Hematopoietic multipotent progenitor cell treated with erythropoietin and hydrocortisone succinate and interleukin-3 and kit ligand, for 15 days (in vitro differentiated cells): Measurements from ENCODE around the gene UBFD1.
"Not testable (repeated sequence)": the region's sequence is repeated elsewhere in the genome, so short reads cannot be mapped to it uniquely, and the experiment has no call there.

Experiments used
- DNase-seq: peaks from one replicate; pipeline ENCODE4 v3.0.0-alpha.2; 2015; ENCODE audit warnings: low spot score

The UBFD1 gene

DNA sequence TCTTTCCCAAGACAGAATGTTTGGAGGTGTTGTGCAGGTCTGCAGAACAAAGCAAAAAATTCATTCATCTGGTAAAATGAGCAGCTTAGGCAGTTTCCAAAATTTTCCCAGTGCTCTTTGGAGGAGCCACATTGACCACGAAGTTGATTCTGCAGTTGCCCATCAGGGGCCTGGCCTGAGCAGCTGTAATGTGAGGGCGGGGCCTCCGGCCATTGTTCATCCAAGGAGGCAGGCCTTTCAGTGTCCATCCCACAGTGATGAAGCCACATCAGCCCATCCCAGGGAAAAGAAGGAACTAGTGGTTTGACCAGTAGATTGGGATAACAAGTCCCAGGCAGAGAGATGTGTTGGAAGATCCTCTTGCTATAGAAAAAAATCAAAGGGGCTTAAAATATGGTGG is 10.1 kb downstream of the UBFD1 start:
- DNase-seq, result no peak

DNA sequence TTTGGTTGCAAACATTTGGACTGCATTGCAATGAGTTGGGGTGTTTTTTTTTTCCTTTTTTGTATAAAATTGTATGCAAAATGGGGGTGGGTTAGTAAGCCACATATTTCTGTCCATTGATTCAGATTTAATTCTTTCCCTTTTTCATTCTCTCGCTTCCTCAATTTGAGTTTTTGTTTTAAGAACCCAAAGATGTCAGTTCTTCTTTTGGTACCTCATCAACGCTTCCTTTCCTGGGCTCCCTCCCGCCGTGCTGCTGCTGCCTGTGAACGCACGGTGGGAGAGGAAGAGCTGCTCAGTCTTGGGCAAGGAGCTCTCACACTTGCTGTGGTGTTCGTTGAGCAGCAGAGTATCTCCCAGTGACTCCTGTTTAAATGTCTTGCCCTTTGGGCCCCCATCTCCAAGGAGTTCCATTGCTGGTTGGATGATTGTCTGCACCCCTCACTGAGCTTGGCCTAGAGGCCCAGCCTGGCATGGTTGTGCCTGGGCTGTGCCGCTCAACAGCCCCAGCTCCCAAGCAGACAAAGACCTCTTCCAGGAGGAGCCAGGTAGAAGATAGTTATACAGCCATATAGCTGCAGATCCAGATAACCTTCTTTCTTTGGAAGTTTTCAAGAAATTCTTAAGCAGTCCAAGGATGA is 13.6 kb downstream of the UBFD1 start:
- DNase-seq, result no peak

DNA sequence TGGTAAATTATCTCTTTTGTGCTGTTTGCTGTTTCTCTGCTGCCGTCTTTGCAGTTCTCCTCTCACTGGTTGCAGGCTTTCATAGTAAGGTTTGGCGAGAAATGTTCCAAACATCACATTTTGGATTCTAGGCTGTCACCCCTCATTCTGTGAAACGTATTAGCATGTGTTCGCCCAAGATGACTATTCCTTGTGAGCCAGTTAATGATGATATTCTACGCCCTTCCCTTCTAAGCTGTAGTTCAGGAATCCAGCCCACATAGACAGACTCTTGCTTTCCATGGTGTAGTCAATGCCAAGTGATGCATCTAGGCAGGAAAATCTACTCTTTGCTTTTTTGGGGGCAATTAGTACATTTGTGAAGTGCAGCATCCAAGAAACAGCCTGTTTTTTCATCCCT is 14.4 kb downstream of the UBFD1 start:
- DNase-seq, result no peak

DNA sequence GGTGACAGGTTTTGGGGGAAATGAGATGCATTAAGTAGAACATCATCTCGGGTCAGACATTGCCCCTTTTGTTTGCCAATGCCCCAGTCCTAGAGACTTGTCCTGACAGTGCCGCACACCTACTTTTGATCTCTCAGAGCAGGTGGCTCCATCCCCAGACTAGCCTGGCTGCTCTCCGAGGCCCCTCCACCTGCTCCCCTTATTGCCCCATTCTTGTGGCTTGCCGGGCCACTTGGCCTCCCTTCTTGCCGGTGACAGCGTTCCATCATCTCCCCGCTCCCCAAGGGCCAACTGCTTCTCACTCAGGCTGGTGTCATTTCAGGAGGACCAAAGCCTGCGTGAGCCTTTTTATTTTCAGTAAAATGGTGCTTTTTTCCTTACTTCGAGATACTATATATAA is 14.9 kb downstream of the UBFD1 start:
- DNase-seq, result no peak

DNA sequence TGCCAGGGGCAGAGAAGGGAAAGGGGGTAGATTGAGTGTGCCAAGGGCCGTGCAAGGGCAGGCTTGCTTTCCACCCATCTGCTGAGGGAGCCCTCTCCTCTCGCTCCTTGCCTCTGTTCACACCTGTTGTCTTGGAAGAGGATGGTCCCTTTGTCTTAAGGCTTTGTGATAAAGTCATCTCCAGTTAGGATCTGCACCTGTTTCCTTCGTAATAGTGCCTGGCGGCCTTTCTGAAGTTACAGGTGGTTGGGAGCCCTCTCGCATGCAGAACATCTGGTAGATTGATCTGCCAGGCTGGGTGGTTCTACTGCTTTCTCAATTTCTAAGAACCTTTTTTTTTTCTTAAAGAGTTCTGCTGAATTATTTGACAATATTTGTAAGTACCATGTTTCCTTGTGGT is 16.3 kb downstream of the UBFD1 start:
- DNase-seq, result no peak

DNA sequence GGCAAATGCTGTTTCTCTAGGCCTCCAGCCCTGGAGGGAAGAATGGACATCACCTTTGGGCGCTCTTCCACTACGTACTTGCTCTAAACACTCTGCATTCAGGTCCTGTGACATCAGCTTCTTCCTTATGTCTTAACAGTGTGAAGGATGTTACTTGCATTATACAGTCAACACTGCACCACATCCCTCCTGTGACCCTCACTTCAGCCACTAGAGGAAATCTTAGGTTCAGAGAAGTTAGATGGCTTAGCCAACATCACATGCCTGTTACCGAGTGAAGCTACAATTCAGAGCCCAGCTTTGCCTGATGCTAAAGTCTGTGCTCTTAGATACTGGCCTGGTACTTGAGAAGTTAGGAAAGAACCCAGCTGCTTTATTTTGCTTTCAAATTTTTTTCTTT is 18.3 kb downstream of the UBFD1 start:
- DNase-seq, result no peak

DNA sequence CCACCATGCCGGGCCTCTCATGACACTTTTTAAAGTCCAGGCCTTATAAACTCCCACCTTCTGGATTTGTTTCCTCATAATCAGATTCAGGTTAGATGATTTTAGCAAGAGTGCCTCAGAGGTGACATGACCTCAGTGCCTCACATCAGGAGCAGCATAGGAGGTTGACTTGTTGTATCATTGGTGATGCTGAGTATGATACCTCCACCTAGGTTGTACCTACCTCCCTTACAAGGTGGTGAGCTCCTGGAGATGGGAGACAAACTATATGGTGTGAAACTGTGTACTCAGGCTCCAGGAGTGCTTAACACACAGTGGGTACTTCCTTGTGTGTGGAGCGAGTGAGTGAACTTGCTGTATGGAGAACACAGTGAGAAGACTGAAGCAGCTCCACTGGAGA is 20.0 kb downstream of the UBFD1 start:
- DNase-seq, result no peak

DNA sequence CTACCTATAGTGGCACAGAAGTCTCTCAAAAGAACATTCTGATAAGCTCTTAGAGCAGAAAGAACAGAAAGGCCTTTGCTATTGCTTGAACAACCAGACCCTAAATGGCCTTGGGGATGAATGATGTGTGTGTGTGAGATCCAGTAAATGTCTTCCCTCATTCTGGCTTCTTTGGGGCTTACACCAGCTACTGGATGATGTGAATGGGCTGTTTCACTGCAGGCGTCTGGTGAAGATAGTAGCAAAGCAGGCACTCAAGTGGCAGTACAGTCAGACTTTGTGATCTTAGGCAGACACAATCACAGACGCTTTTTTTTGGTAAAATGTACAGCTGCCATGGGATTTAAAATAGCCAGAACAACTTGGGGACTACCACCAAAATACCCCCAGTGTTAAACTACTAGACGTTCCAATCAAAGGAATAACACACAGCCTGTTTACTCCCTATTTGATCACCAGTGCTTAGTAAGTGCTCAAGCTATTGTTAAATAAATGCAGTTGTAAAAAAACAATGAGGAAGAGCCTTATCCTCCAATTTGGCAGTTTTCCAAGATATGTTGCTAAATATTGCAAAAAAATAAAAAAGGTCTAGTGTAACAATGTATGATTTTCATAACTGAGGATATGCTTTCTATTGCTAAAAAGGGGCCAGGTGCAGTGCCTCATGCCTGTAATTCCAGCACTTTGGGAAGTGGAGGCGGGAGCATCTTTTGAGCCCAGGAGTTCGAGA is 20.7 kb downstream of the UBFD1 start:
- no peak for DNase-seq

DNA sequence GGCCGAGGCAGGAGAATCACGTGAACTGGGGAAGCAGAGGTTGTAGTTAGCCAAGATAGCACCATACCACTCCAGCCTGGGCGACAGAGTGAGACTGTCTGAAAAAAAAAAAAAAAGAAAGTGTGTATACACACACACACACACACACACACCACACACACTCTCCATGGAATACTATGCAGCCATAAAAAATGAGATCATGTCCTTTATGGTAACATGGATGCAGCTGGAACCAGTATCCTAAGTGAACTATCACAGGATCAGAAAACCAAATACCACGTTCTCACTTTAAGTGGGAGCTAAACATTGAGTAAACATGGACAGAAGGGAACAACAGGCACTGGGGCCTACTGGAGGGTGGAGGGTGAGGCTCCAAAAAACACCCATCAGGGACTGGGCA is 21.8 kb downstream of the UBFD1 start:
- no peak for DNase-seq

DNA sequence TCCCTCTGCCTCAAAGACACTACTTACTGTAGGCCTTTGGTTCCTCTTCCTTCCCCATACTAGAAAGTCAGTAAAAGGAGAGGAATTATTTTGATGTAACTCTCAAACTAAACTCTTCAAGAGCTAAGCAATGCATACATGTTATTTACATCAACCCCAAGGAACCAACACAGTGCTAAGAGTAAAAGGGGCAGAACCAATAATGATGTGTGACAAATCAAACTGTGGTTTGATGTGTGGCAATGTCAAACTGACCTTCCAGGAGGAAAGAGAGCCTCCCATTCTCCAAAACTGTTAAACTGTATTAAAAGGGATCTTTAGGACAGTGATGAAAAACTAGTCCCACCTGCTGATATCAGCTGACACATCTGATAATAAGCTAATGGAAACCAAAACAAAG is 22.9 kb downstream of the UBFD1 start:
- DNase-seq, result no peak

DNA sequence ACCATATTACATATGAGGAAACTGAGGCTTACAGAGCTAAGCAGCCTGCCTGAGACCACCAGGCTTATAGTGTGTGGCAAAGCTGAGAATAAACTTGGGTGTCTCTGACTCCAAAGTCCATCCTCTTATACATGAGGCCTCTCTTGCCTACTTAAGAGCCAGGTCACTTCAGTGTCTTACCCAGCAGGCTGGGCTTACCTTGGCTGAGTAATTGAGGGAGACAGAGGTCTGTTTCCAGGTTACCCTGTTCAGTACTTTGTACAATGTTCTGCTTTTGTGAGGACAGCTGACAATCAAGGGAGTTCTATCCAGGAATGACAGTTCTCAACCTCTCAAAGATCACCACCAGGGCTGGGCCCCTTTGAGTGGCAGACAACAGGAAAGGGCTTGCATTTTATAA is 24.2 kb downstream of the UBFD1 start:
- no peak for DNase-seq

DNA sequence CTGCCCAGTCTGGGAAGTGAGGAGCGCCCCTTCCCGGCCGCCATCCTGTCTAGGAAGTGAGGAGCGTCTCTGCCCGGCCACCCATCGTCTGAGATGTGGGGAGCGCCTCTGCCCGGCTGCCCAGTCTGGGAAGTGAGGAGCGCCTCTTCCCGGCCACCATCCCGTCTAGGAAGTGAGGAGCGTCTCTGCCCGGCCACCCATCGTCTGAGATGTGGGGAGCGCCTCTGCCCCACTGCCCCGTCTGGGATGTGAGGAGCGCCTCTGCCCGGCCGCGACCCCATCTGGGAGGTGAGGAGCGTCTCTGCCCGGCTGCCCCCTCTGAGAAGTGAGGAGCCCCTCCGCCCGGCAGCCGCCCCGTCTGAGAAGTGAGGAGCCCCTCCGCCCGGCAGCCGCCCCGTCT is 25.7 kb downstream of the UBFD1 start:
- DNase-seq, result not testable (repeated sequence)

DNA sequence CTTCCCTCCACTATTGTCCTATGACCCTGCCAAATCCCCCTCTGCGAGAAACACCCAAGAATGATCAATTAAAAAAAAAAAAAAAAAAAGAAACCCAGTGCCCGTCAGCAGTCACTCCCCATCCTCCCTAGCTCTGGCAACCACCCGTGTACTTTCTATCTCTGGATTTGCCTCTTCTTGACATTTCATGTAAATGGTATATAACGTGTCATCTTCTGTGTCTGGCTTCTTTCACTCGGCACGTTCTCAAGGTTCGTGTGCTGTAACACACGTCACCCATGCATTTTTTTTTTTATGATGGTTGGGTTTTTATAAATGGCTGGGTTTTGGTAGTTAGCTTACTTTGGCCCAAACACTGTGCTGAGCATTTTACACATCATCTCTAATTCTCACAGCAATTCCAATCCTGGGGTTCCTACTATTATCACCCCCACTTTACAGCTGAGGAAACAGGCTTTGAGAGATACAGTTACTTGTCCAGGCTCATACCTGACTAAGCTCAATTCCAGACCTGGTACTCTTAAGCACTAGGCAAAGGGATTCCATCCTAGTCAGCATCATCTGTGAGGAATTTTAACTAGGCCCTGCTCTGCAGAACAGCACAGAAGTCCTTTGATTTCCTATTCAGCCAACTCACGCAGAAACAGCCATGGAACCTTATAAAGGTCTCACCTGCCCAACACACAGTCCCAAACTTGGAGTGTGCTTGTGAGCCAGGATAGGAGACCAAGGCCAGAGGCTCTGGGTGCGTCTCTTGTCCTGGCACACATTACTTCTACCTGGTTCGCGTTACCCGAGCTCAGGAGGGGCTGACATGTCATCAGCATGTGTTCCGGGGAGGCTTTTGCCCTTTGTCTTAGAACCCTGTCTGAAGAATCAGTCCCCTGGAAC is 26.9 kb downstream of the UBFD1 start:
- DNase-seq, result no peak

DNA sequence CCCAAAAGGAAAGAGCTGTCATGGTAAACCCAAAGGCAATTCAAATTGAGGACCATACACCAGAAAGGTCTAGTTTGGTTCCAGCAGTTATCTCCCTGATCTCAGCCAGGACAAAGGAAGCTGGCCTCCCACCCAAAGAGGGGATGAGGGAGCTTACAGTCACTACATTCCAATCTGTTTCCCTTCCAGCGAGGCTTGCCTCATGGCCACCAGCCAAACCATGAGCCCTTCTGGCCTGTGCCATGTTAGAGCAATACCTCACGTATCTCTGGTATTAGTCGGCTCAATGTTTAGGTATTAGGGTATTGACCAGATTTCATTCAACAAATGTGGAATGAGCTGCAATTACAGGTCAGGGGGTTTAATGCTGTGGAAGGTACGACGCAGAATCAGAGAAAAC is 30.2 kb downstream of the UBFD1 start:
- no peak for DNase-seq

DNA sequence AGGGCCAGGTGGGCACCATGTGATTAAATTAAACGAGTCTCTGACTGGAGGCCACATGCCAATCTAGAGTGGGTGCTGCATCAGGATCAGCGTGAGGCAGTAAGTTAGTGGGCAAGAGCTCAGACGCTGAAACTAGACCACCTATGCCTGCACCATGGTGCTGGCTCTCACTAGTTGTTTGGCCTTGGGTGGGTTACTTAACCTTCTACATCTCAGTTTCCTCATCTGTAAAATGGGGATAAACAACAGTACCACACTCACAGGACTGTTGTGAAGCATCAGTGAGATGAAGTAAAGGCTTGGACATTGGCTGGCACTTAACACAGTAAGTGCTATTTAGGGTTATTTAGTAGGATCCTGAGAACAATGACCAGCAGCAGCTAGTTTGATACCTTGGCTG is 32.7 kb downstream of the UBFD1 start:
- no peak for DNase-seq

DNA sequence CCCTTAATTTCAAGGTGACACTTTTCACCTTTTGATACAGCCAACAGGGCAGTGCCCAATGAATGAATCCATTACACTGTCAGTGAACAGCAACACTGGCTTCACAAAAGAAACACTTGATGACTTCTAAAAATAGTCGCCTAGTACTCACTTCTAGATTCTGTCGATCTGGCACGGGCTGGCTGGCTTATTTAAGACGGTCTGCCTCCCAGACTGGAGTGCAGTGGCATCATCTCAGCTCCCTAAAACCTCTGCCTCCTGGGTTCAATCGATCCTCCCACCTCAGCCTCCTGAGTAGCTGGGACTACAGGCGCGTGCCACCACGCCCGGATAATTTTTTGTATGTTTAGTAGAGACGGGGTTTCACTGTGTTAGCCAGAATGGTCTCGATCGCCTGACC is 36.7 kb downstream of the UBFD1 start:
- no peak for DNase-seq

DNA sequence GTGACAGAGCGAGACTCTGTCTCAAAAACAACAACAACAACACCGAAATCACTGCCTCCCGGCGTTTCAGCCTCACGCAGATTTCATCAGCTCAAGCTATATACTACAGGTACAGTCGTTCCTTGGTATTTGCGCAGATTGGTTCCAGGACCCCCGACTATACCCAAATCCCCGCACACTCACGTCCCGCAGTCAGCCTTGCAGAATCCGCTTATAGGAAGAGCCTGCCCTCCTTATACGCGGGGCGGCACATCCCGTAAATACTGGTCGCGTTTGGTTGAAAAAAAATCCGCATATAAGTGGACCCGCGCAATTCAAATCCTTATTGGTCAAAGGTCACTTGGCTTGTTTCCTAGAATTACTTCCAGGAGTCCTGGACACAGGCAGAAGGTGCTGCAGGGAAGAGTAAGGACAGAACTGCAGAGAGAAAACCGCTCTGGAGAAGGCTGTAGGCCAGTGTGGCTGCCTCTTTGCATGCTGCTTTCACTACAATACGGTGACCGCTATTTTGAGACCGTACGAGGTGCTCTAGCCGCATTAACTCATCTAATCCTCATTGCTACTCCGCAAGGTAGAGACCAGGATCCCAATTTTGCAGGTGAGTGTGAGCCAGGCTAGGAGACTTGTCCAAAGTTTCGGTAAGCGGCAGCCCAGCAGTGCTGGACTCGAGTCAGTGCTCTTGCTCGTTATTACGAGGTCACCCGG is 37.9 kb downstream of the UBFD1 start:
- DNase-seq, result no peak

DNA sequence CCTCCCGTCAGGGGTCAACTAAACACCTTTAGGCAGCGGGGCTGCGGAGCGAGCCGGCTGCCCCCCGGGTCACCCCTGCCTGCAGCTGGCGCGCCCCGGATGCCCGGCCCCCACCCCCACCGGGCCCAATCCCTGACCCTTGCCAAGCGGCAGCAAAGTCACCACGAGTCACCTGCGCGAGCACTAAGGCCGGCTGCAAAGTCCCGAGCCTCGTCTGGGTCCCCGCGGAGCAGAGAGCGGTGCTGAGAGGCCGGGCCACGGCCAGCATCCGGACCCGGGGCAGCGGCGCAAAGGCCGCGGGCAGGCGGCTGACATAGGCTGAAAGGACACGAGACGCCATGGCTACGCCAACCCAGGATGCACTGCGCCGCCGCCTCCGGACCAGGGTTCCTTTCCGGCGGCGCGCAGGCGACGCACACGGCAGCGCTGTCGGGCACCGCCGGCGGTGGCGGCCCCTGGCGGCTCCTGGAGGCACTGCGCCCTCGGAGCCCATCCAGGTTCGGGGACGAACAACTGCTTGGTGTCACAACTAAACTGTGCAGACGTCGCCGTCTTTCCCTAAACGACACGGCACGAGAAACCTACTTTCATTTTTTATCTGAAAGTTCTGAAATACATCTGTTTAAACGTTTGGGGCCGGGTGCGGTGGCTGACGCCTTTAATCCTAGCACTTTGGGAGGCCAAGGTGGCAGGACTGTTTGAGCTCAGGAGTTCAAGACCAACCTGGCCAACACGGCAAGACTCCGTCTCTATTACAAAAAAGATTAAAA is 38.6 kb downstream of the UBFD1 start, which contains the start of gene NDUFAB1:
Gene NDUFAB1 (minus strand): TSS at position 366 of the 770 bp plus-strand sequence. CDS start 26 bp downstream, at position 340.
- DNase-seq, result peak; percentile 92

DNA sequence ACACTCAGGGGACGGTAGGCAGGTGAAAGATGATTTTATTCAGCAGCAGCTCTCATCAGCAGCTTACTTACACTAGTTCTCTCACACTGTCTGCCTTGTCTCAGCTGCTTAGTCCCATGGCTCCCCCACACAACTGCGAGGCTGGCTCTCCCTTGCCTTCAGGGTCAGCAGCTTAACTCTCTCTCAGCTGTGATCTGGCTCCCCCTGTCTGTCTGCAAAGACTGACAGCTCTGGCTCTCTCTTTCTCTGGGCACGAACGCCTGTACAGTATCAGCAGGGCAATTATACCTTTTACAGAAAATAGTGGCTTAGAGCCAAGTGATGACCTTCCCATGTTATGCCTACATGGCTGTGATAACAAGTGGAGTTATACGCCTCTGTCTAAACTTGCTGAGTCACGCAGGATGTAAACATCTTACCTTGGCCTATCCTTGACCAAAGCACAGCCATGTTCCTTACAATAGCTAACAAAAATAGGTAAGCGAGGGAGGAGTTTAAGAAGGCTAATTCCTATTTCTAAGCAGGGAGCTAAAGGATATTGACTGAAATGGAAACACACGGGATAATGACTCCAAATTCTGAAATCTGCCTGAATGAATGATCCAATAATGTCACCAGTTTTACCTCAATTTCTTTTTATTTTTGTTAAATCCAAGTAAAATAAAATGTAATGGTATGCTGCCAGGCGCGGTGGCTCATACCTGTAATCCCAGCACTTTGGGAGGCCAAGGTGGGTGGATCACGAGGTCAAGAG is 39.7 kb downstream of the UBFD1 start:
- DNase-seq, result peak; percentile 66

DNA sequence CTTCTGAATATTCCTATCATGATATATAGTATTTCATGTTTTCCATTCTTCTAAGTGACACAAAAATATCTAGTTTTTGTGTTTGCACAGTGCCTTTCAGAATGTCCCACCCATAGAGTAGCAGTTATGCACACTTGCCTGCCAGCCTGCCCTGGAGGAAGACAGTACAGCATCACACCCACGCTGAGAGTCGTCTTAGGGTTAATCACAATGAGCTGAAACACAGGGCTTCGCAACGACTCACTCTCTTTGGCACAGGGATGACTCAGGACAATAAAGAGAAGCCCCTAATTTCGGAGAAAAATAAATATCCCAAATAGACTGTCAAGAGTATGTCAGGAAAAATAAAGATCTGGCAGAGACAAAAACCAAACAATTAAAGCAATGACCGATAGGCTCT is 50.2 kb downstream of the UBFD1 start:
- DNase-seq, result no peak

DNA sequence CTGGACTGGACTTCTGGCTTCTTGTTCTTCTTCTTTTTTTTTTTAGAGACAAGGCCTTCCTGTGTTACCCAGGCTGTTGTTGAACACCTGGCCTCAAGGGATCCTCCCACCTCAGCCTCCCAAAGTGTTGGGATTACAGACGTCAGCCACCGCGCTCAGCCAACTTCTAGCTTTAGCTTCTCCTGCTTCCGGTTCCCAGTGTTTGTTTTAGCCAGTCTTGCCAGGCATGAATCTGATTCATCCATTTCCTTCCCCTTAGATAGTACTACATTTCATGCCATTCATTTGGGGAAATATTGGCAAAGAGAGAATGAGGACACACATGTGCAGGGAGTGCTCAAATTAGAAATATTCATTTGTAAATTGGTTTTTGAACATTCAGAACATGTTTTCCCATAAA is 50.7 kb downstream of the UBFD1 start:
- DNase-seq, result no peak
